ENCODE measurements around the gene CELA3B. TPM values are rescaled to one million over a fixed set of nuclear protein-coding genes. Genes with fewer than 3 reads are reported as not detected.

CELA3B gene
- total RNA-seq, 1 experiment from 2014 or later, result 3.4 TPM

- no peaks in the 10 kb centered on the region for H3K9me3 ChIP-seq (ENCODE audit: control insufficient read depth, insufficient read depth, low read depth, low read length)
- DNase-seq (ENCODE audit: low read depth, low spot score), result no peak
- H3K27ac ChIP-seq (ENCODE audit: low read length), result peak overlapping the region; percentile 98
- H3K36me3 ChIP-seq (ENCODE audit: control insufficient read depth, insufficient read depth, low read length), result no peaks in the 10 kb centered on the region; the same call in 1 of the 2 replicates
- no peak for TF ChIP-seq REST (IDR thresholded peaks at IDR 0.05; ENCODE audit: insufficient read depth in 1 of 2, low read depth in 2 of 2, low read length in 1 of 2)
- peak; percentile 50; the same call in 1 of the 2 replicates for TF ChIP-seq TCF7L2 (IDR thresholded peaks at IDR 0.05; ENCODE audit: low read depth, low read length)
- H3K4me1 ChIP-seq (ENCODE audit: control insufficient read depth, insufficient read depth, low read length), result peaks cover 15% of the 10 kb centered on the region
- CTCF ChIA-PET, result interaction anchor here (0.5 kb wide), 1 partner anchor 143 kb away, joined by 4 read pairs; no protein-coding TSS in a partner anchor
- in situ Hi-C loops (cut with HindIII; ENCODE audit: low pct_unique_long_range_greater_than_20kb, low sequenced_read_pairs), result no loop called here
- POLR2A ChIA-PET, result interaction anchor here (0.5 to 1.2 kb wide), 3 partner anchors 10 to 78 kb away, joined by 3 to 15 read pairs (median 11); partner anchors contain the start of gene CDC42
- no peaks in the 10 kb centered on the region for H3K27me3 ChIP-seq (ENCODE audit: control insufficient read depth, insufficient read depth, low read length)
- H3K4me3 ChIP-seq (ENCODE audit: low read depth in 2 of 2, low read length in 2 of 2), result peak overlapping the region; percentile 94 to 97
- intact Hi-C loops (cut with micrococcal nuclease; ENCODE audit: unreplicated experiment), result no loop called here
- ATAC-seq, result peak; percentile 71
- BruUV-seq (replicated peaks), result no TSS peak
These were observed 47.9 kb downstream of the CELA3B start for GRCh38 chr1:22024485-22025367.

- Histone ChIP-seq H3K27ac (ENCODE audit: low read length) (peak overlapping the region; percentile 98), H3K36me3 (ENCODE audit: control insufficient read depth, insufficient read depth, low read length) (no peaks in the 10 kb centered on the region; the same call in 1 of the 2 replicates), H3K9me3 (ENCODE audit: control insufficient read depth, insufficient read depth, low read depth, low read length) (no peaks in the 10 kb centered on the region), H3K4me1 (ENCODE audit: control insufficient read depth, insufficient read depth, low read length) (peaks cover 15% of the 10 kb centered on the region), H3K4me3 (ENCODE audit: low read depth in 2 of 2, low read length in 2 of 2) (peak overlapping the region; percentile 94 to 97), H3K27me3 (ENCODE audit: control insufficient read depth, insufficient read depth, low read length) (no peaks in the 10 kb centered on the region)
- TF ChIP-seq TCF7L2 (IDR thresholded peaks at IDR 0.05; ENCODE audit: low read depth, low read length) (peak; percentile 72), POLR2AphosphoS5 (IDR thresholded peaks at IDR 0.05; ENCODE audit: low read depth, low read length) (peak; percentile 98), SIN3A (IDR thresholded peaks at IDR 0.05; ENCODE audit: borderline replicate concordance, insufficient read depth, low read depth, low read length) (0 out of 2 replicates have a peak, but pooled peaks have one; percentile 83), CTCF (IDR thresholded peaks at IDR 0.05) (no peak), REST (IDR thresholded peaks at IDR 0.05; ENCODE audit: insufficient read depth in 1 of 2, low read depth in 2 of 2, low read length in 1 of 2) (no peak; a peak in 2 of 4 replicates)
- in situ Hi-C loops (cut with HindIII; ENCODE audit: low pct_unique_long_range_greater_than_20kb, low sequenced_read_pairs) (no loop called here), intact Hi-C loops (cut with micrococcal nuclease; ENCODE audit: unreplicated experiment) (no loop called here)
- CTCF ChIA-PET, result interaction anchor here (0.5 kb wide), 1 partner anchor 17 kb away, joined by 3 read pairs; no protein-coding TSS in a partner anchor
- BruUV-seq (replicated peaks), result TSS peak; percentile 90
- ATAC-seq (peak; percentile 94), DNase-seq (ENCODE audit: low read depth, low spot score) (peak; percentile 74)
- POLR2A ChIA-PET, result interaction anchor here (0.5 to 1.2 kb wide), 3 partner anchors 10 to 79 kb away, joined by 3 to 15 read pairs (median 11); partner anchors contain the start of gene CDC42
These were observed 48.7 kb downstream of the CELA3B start for GRCh38 chr1:22025368-22026155.

All from Panc1 (cell line).